ENCODE results near the gene ACSS1.

- TF ChIP-seq CTCF (IDR thresholded peaks at IDR 0.05; ENCODE audit: low read depth, low read length) (no peak), POLR2A (IDR thresholded peaks at IDR 0.05; ENCODE audit: extremely low read depth, insufficient read length) (no peak), MAX (IDR thresholded peaks at IDR 0.05; ENCODE audit: low read depth, low read length) (no peak)
These were observed 30.3 kb upstream of the ACSS1 start for GRCh38 chr20:25088267-25088666.
